Measurements from ENCODE around the gene KRT80. TPM values are rescaled to one million over a fixed set of nuclear protein-coding genes. Genes with fewer than 3 reads are reported as not detected.

KRT80 gene
- polyA plus RNA-seq, 4 donors: 0.13 to 3.2 (median 0.58) TPM

DNA sequence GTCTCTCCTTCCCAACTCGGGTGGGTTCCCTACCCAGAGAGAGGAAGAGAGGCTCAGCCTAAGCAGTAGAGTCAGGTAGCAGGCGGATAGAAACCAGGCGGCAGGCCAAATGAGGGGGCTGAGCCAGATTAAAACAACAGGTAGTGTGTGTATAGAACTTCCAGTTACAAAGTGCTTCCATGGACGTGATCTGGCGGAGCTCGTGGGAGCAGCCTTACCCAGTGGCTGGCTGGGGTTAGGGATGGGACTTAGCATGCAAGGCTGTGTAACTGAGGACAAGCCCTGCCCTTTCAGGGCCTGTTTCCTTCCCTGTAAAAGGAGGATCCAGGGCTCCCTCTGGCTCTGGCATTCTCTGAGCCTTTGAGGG, 8.3 kb downstream of the KRT80 start:
- no peaks in the 10 kb centered on the region for H3K9me3 ChIP-seq (ENCODE audit: control insufficient read depth in 2 of 2, insufficient read depth in 1 of 2, low read depth in 1 of 2, low read length in 1 of 2)
- no peak overlapping the region for H3K4me3 ChIP-seq (ENCODE audit: low read depth in 1 of 3, low read length in 3 of 3)
- H3K27ac ChIP-seq (ENCODE audit: low read depth in 1 of 3, low read length in 2 of 3): no peak overlapping the region
- FAIRE-seq (no peak), DNase-seq (no peak)
- 16 to 73% (median 60%) methylated on average over 6 of the region's 6 CpGs for WGBS, 3 donors
- H3K4me1 ChIP-seq (ENCODE audit: control insufficient read depth in 3 of 3, insufficient read depth in 2 of 3, low read depth in 1 of 3, low read length in 2 of 3): no peaks in the 10 kb centered on the region
- no peaks in the 10 kb centered on the region for H3K27me3 ChIP-seq (ENCODE audit: control insufficient read depth in 3 of 3, insufficient read depth in 3 of 3, low read length in 3 of 3)
- H3K36me3 ChIP-seq (ENCODE audit: control insufficient read depth in 3 of 3, insufficient read depth in 2 of 3, low read depth in 1 of 3, low read length in 3 of 3): no peaks in the 10 kb centered on the region

DNA sequence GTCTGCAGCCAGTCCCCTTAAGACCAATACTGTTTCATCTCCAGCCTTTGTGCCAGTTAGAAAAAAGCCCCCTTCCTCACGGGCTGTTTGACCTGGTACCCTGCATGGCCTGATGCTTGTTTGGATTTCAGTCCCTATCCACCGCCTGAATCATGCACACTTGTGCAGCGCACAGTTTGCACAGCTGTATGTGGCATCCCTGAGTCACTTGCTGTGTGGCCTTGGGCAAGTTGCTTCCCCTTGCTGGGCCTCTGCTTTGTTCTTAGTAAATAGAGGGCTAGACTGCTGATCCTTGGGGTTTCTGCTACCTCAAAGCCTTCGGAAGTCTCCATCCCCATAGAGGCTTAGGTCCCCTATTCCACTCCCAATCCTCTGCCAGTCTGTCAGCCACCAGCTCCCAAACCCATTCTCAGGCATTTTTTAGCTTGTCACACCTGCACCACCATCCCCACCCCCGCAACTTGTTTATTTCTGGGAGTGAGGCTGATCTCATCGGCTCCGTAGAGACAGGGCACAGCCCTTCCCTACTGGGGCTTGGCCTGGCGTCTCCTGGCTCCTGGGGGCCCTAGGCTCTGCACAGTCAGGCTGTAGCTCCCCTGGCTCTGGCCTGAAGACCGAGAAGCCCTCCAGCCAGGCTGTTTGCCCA, 8.8 kb downstream of the KRT80 start:
- Histone ChIP-seq H3K36me3 (ENCODE audit: control insufficient read depth in 3 of 3, insufficient read depth in 2 of 3, low read depth in 1 of 3, low read length in 3 of 3) (no peaks in the 10 kb centered on the region), H3K4me3 (ENCODE audit: low read depth in 1 of 3, low read length in 3 of 3) (no peak overlapping the region), H3K9me3 (ENCODE audit: control insufficient read depth in 2 of 2, insufficient read depth in 1 of 2, low read depth in 1 of 2, low read length in 1 of 2) (no peaks in the 10 kb centered on the region), H3K27me3 (ENCODE audit: control insufficient read depth in 3 of 3, insufficient read depth in 3 of 3, low read length in 3 of 3) (no peaks in the 10 kb centered on the region), H3K27ac (ENCODE audit: low read depth in 1 of 3, low read length in 2 of 3) (no peak overlapping the region), H3K4me1 (ENCODE audit: control insufficient read depth in 3 of 3, insufficient read depth in 2 of 3, low read depth in 1 of 3, low read length in 2 of 3) (no peaks in the 10 kb centered on the region)
- WGBS, 3 donors: 47 to 71% (median 61%) methylated on average over 9 of the region's 9 CpGs
- DNase-seq (no peak), FAIRE-seq (no peak)

- no peak overlapping the region for H3K27ac ChIP-seq (ENCODE audit: low read depth in 1 of 3, low read length in 2 of 3)
- 63 to 72% (median 63%) methylated on average over 5 of the region's 5 CpGs for WGBS, 3 donors
- H3K36me3 ChIP-seq (ENCODE audit: control insufficient read depth in 3 of 3, insufficient read depth in 2 of 3, low read depth in 1 of 3, low read length in 3 of 3): no peaks in the 10 kb centered on the region
- no peaks in the 10 kb centered on the region for H3K9me3 ChIP-seq (ENCODE audit: control insufficient read depth in 2 of 2, insufficient read depth in 1 of 2, low read depth in 1 of 2, low read length in 1 of 2)
- no peak for DNase-seq
- no peak for FAIRE-seq
- H3K4me3 ChIP-seq (ENCODE audit: low read depth in 1 of 3, low read length in 3 of 3): no peak overlapping the region
- no peaks in the 10 kb centered on the region for H3K27me3 ChIP-seq (ENCODE audit: control insufficient read depth in 3 of 3, insufficient read depth in 3 of 3, low read length in 3 of 3)
- no peaks in the 10 kb centered on the region for H3K4me1 ChIP-seq (ENCODE audit: control insufficient read depth in 3 of 3, insufficient read depth in 2 of 3, low read depth in 1 of 3, low read length in 2 of 3)
Observed at GRCh38 chr12:52182384-52182783, 9.4 kb downstream of the KRT80 start.

- Histone ChIP-seq H3K9me3 (ENCODE audit: control insufficient read depth in 2 of 2, insufficient read depth in 1 of 2, low read depth in 1 of 2, low read length in 1 of 2) (no peaks in the 10 kb centered on the region), H3K27ac (ENCODE audit: low read depth in 1 of 3, low read length in 2 of 3) (no peak overlapping the region), H3K27me3 (ENCODE audit: control insufficient read depth in 3 of 3, insufficient read depth in 3 of 3, low read length in 3 of 3) (no peaks in the 10 kb centered on the region), H3K4me1 (ENCODE audit: control insufficient read depth in 3 of 3, insufficient read depth in 2 of 3, low read depth in 1 of 3, low read length in 2 of 3) (no peaks in the 10 kb centered on the region), H3K4me3 (ENCODE audit: low read depth in 1 of 3, low read length in 3 of 3) (no peak overlapping the region), H3K36me3 (ENCODE audit: control insufficient read depth in 3 of 3, insufficient read depth in 2 of 3, low read depth in 1 of 3, low read length in 3 of 3) (no peaks in the 10 kb centered on the region)
- WGBS, 3 donors: 71 to 80% (median 72%) methylated on average over 9 of the region's 9 CpGs
- no peak for FAIRE-seq
- DNase-seq: no peak
Observed at GRCh38 chr12:52181746-52182145, 10.1 kb downstream of the KRT80 start.

DNA sequence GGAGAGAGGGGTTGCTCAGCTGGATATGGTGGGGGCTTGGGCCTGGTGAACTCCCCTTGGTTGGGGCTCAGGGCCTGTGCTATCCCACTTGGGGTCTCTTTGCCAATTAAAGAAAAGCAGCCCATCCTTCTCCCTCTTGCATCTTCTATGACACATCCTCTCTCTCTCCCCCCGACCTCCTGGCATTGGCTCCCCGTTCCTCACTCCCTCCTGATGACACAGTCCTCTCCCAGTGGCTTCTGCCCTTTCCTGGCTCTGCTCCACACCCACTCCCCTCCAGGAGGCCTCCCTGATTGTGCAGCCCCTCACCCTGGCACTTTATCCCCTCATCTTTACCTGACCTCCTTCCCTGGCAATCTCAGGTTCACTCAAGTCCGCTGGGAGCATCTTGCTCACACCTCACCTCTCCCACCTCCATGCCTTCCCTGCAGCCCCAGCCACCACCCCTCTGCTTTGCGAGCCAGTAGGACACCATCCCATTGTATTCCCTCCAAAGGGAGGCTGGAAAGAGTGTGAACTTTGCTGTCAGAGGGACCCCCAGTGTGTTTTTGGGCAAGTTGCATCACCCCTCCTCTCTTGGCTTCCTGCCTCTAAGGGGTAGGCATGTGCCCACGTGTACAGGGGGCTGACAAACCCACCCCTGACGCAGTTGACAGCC, 10.7 kb downstream of the KRT80 start:
- Histone ChIP-seq H3K27me3 (ENCODE audit: control insufficient read depth in 3 of 3, insufficient read depth in 3 of 3, low read length in 3 of 3) (no peaks in the 10 kb centered on the region), H3K36me3 (ENCODE audit: control insufficient read depth in 3 of 3, insufficient read depth in 2 of 3, low read depth in 1 of 3, low read length in 3 of 3) (no peaks in the 10 kb centered on the region), H3K27ac (ENCODE audit: low read depth in 1 of 3, low read length in 2 of 3) (no peak overlapping the region), H3K4me1 (ENCODE audit: control insufficient read depth in 3 of 3, insufficient read depth in 2 of 3, low read depth in 1 of 3, low read length in 2 of 3) (no peaks in the 10 kb centered on the region), H3K4me3 (ENCODE audit: low read depth in 1 of 3, low read length in 3 of 3) (no peak overlapping the region), H3K9me3 (ENCODE audit: control insufficient read depth in 2 of 2, insufficient read depth in 1 of 2, low read depth in 1 of 2, low read length in 1 of 2) (no peaks in the 10 kb centered on the region)
- FAIRE-seq (no peak), DNase-seq (no peak)
- WGBS, 3 donors: 68 to 70% (median 68%) methylated on average over 5 to 6 of the region's 6 CpGs

- WGBS, 3 donors: 72 to 85% (median 74%) methylated on average over 6 of the region's 6 CpGs
- FAIRE-seq: no peak
Observed at GRCh38 chr12:52179396-52179973, 12.3 kb downstream of the KRT80 start.

GRCh38 chr12:52178984-52179383, 12.8 kb downstream of the KRT80 start:
- no peak overlapping the region for H3K4me3 ChIP-seq (ENCODE audit: low read depth in 1 of 3, low read length in 3 of 3)
- no peaks in the 10 kb centered on the region for H3K27me3 ChIP-seq (ENCODE audit: control insufficient read depth in 3 of 3, insufficient read depth in 3 of 3, low read length in 3 of 3)
- H3K4me1 ChIP-seq (ENCODE audit: control insufficient read depth in 3 of 3, insufficient read depth in 2 of 3, low read depth in 1 of 3, low read length in 2 of 3): no peaks in the 10 kb centered on the region
- no peak for DNase-seq
- no peaks in the 10 kb centered on the region for H3K36me3 ChIP-seq (ENCODE audit: control insufficient read depth in 3 of 3, insufficient read depth in 2 of 3, low read depth in 1 of 3, low read length in 3 of 3)
- no peak for FAIRE-seq
- H3K9me3 ChIP-seq (ENCODE audit: control insufficient read depth in 2 of 2, insufficient read depth in 1 of 2, low read depth in 1 of 2, low read length in 1 of 2): no peaks in the 10 kb centered on the region
- H3K27ac ChIP-seq (ENCODE audit: low read depth in 1 of 3, low read length in 2 of 3): no peak overlapping the region
- WGBS, 3 donors: 31 to 64% (median 38%) methylated on average over 2 of the region's 2 CpGs

More at GRCh38 chr12:52179396-52179973, 12.3 kb downstream of the KRT80 start:
- H3K27ac ChIP-seq (ENCODE audit: low read depth in 1 of 3, low read length in 2 of 3): no peak overlapping the region
- H3K9me3 ChIP-seq (ENCODE audit: control insufficient read depth in 2 of 2, insufficient read depth in 1 of 2, low read depth in 1 of 2, low read length in 1 of 2): no peaks in the 10 kb centered on the region
- DNase-seq: no peak
- no peaks in the 10 kb centered on the region for H3K36me3 ChIP-seq (ENCODE audit: control insufficient read depth in 3 of 3, insufficient read depth in 2 of 3, low read depth in 1 of 3, low read length in 3 of 3)
- no peak overlapping the region for H3K4me3 ChIP-seq (ENCODE audit: low read depth in 1 of 3, low read length in 3 of 3)
- H3K4me1 ChIP-seq (ENCODE audit: control insufficient read depth in 3 of 3, insufficient read depth in 2 of 3, low read depth in 1 of 3, low read length in 2 of 3): no peaks in the 10 kb centered on the region
- no peaks in the 10 kb centered on the region for H3K27me3 ChIP-seq (ENCODE audit: control insufficient read depth in 3 of 3, insufficient read depth in 3 of 3, low read length in 3 of 3)

DNA sequence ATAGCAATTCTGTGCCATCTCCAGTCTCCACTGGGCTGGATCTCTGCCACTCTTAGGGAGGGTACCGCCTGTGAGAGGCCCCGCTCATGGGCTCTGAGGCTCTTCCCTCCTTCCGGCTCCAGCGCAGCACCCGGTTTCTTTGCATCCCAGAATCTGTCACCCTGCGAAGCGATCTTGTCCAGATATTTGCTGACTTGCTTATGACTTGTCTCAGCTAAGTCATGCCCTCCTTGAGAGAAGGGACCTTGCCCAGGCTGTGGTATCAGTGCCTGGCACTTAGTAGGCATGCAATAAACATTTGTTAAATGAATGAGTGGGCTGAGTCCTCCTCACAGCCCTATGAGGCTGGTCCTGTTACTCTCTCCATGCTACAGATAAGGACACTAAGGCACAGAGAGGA, 13.4 kb downstream of the KRT80 start:
- no peaks in the 10 kb centered on the region for H3K4me1 ChIP-seq (ENCODE audit: control insufficient read depth in 3 of 3, insufficient read depth in 2 of 3, low read depth in 1 of 3, low read length in 2 of 3)
- 82 to 87% (median 85%) methylated on average over 7 of the region's 7 CpGs for WGBS, 3 donors
- H3K4me3 ChIP-seq (ENCODE audit: low read depth in 1 of 3, low read length in 3 of 3): no peak overlapping the region
- H3K27ac ChIP-seq (ENCODE audit: low read depth in 1 of 3, low read length in 2 of 3): no peak overlapping the region
- DNase-seq (no peak), FAIRE-seq (no peak)
- no peaks in the 10 kb centered on the region for H3K36me3 ChIP-seq (ENCODE audit: control insufficient read depth in 3 of 3, insufficient read depth in 2 of 3, low read depth in 1 of 3, low read length in 3 of 3)
- H3K9me3 ChIP-seq (ENCODE audit: control insufficient read depth in 2 of 2, insufficient read depth in 1 of 2, low read depth in 1 of 2, low read length in 1 of 2): no peaks in the 10 kb centered on the region
- no peaks in the 10 kb centered on the region for H3K27me3 ChIP-seq (ENCODE audit: control insufficient read depth in 3 of 3, insufficient read depth in 3 of 3, low read length in 3 of 3)

Data from small intestine (tissue), 7 donors.